ENCODE measurements around the gene IKZF2. TPM values are rescaled to one million over a fixed set of nuclear protein-coding genes. Genes with fewer than 3 reads are reported as not detected.

IKZF2 gene
- total RNA-seq, 1 donor from 2014 or later, result 29.2 TPM

GRCh38 chr2:213156717-213157116 lies 5.3 kb upstream of the IKZF2 start:
- intact Hi-C loops (cut with DNase I), result no loop called here
- TF ChIP-seq POLR2A (IDR thresholded peaks at IDR 0.05) (no peak), CTCF (IDR thresholded peaks at IDR 0.05) (no peak)
- Histone ChIP-seq H3K27ac (no peak overlapping the region), H3K27me3 (no peaks in the 10 kb centered on the region), H3K4me3 (no peak overlapping the region), H3K4me1 (peaks cover 10% of the 10 kb centered on the region), H3K36me3 (no peaks in the 10 kb centered on the region), H3K9me3 (no peaks in the 10 kb centered on the region)
- no peak for DNase-seq (ENCODE audit: extremely low spot score in 2 of 2)

GRCh38 chr2:213152888-213153287 lies 1.5 kb upstream of the IKZF2 start:
- Histone ChIP-seq H3K4me1 (peaks cover 29% of the 10 kb centered on the region), H3K9me3 (no peaks in the 10 kb centered on the region), H3K27ac (peak overlapping the region; percentile 94), H3K36me3 (no peaks in the 10 kb centered on the region), H3K27me3 (no peaks in the 10 kb centered on the region), H3K4me3 (peak overlapping the region; percentile 73 to 82)
- DNase-seq (ENCODE audit: extremely low spot score in 2 of 2), result no peak
- TF ChIP-seq POLR2AphosphoS5 (IDR thresholded peaks at IDR 0.05; ENCODE audit: insufficient read depth in 1 of 2, low read depth in 1 of 2), result no peak
- no peak for TF ChIP-seq CTCF (IDR thresholded peaks at IDR 0.05)
- TF ChIP-seq POLR2A (IDR thresholded peaks at IDR 0.05), result no peak
- intact Hi-C loops (cut with DNase I), result loop anchor here (5.0 kb wide), 1 partner anchor 376 kb away; no protein-coding TSS in a partner anchor

- intact Hi-C loops (cut with DNase I), result loop anchor here (5.0 kb wide), 1 partner anchor 375 kb away; no protein-coding TSS in a partner anchor
- TF ChIP-seq POLR2A (IDR thresholded peaks at IDR 0.05) (no peak), POLR2AphosphoS5 (IDR thresholded peaks at IDR 0.05; ENCODE audit: insufficient read depth in 1 of 2, low read depth in 1 of 2) (peak in 1 of 2 donors; percentile 39)
- H3K4me1 ChIP-seq, result peaks cover 29% of the 10 kb centered on the region
- peak overlapping the region; percentile 73 to 82 for H3K4me3 ChIP-seq
- H3K27me3 ChIP-seq, result no peaks in the 10 kb centered on the region
- no peaks in the 10 kb centered on the region for H3K36me3 ChIP-seq
- no peak for DNase-seq (ENCODE audit: extremely low spot score in 2 of 2)
- H3K9me3 ChIP-seq, result no peaks in the 10 kb centered on the region
- peak overlapping the region; percentile 94 for H3K27ac ChIP-seq
Measured at GRCh38 chr2:213152065-213152794, 818 bp upstream of the IKZF2 start.

- Histone ChIP-seq H3K4me3 (peak overlapping the region; percentile 73 to 82), H3K27me3 (no peaks in the 10 kb centered on the region), H3K4me1 (peaks cover 29% of the 10 kb centered on the region), H3K36me3 (no peaks in the 10 kb centered on the region), H3K9me3 (no peaks in the 10 kb centered on the region), H3K27ac (peak overlapping the region; percentile 72)
- intact Hi-C loops (cut with DNase I), result loop anchor here (5.0 kb wide), 1 partner anchor 373 kb away; no protein-coding TSS in a partner anchor
- DNase-seq (ENCODE audit: extremely low spot score in 2 of 2), result no peak
- TF ChIP-seq POLR2AphosphoS5 (IDR thresholded peaks at IDR 0.05; ENCODE audit: insufficient read depth in 1 of 2, low read depth in 1 of 2) (no peak), CTCF (IDR thresholded peaks at IDR 0.05) (no peak), POLR2A (IDR thresholded peaks at IDR 0.05) (no peak)
Measured at GRCh38 chr2:213150315-213151097, 906 bp downstream of the IKZF2 start.

- Histone ChIP-seq H3K27ac (peak overlapping the region; percentile 72), H3K4me1 (peaks cover 29% of the 10 kb centered on the region), H3K36me3 (no peaks in the 10 kb centered on the region), H3K4me3 (peak overlapping the region; percentile 73 to 82), H3K9me3 (no peaks in the 10 kb centered on the region), H3K27me3 (no peaks in the 10 kb centered on the region)
- no peak for TF ChIP-seq POLR2AphosphoS5 (IDR thresholded peaks at IDR 0.05; ENCODE audit: insufficient read depth in 1 of 2, low read depth in 1 of 2)
- no peak for TF ChIP-seq CTCF (IDR thresholded peaks at IDR 0.05)
- TF ChIP-seq POLR2A (IDR thresholded peaks at IDR 0.05), result no peak
- intact Hi-C loops (cut with DNase I), result loop anchor here (5.0 kb wide), 1 partner anchor 373 kb away; no protein-coding TSS in a partner anchor
- no peak for DNase-seq (ENCODE audit: extremely low spot score in 2 of 2)
Measured at GRCh38 chr2:213149949-213150314, 1.5 kb downstream of the IKZF2 start.
